Astrocyte of the spinal cord (primary cell): Measurements from ENCODE around the gene NOP14.

Experiments
- DNase-seq: peaks from one replicate; pipeline ENCODE4 v3.0.0; 2011; ENCODE audit warnings: low read depth, low spot score
- H3K4me3 ChIP-seq: 2 replicates; pipeline ENCODE4 v1.5.1; 2011; ENCODE audit warnings: low read depth, mild to moderate bottlenecking, low read length, moderate library complexity
- CTCF ChIP-seq: IDR thresholded peaks from 2 replicates; pipeline ENCODE4 v1.5.1; 2012; ENCODE audit warnings: low read depth, mild to moderate bottlenecking, low read length, inconsistent platforms
- in situ Hi-C: cut with HindIII; loops from 2 replicates; pipeline ENCODE4 v1.10.0; 2017; ENCODE audit warnings: low sequenced_read_pairs

NOP14 gene

GRCh38 chr4:2929469-2929868, 33.7 kb downstream of the NOP14 start:
- H3K4me3 ChIP-seq, result no peak overlapping the region
- in situ Hi-C loops, result no loop called here
- TF ChIP-seq CTCF, result no peak
- no peak for DNase-seq

DNA sequence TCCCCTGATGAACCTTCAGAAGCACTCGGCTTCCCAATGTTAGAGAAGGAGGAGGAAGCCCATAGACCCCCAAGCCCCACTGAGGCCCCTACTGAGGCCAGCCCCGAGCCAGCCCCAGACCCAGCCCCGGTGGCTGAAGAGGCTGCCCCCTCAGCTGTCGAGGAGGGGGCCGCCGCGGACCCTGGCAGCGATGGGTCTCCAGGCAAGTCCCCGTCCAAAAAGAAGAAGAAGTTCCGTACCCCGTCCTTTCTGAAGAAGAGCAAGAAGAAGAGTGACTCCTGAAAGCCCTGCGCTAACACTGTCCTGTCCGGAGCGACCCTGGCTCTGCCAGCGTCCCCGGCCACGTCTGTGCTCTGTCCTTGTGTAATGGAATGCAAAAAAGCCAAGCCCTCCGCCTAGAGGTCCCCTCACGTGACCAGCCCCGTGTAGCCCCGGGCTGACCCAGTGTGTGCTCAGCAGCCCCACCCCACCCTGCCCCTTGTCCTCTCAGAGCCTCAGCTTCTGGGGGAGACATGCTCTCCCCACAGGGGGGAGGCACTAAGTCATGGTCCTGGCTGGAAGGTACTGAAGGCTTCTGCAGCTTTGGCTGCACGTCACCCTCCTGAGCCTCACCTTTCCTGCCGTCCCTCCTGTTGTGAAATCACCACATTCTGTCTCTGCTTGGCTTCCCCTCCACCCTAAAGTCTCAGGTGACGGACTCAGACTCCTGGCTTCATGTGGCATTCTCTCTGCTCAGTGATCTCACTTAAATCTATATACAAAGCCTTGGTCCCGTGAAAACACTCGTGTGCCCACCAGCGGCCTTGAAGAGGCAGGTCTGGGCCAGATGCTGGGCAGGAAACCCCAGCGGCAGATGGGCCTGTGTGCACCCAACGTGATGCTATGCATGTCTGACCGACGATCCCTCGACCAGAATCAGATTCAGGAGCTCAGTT, 34.7 kb downstream of the NOP14 start:
- no peak overlapping the region for H3K4me3 ChIP-seq
- TF ChIP-seq CTCF, result no peak
- no peak for DNase-seq
- in situ Hi-C loops, result no loop called here

DNA sequence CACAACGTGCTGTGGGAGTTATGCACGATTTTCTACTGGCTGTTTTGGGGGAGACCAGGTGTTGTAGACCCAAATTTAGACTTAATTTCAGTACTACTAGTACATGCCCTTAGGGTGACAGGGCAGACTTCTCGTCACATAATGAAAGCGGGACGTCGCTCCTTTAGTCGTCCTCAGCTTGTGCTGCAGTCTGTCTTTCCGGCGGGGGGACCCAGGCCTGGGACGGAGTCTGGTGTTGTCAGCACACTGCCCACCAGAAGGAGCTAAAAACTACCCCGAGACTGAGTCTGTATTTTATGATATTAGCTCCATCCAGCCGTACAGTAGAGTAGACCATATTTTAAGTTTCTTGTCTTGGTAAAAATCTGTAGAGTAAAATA, 35.5 kb downstream of the NOP14 start:
- TF ChIP-seq CTCF, result no peak
- no peak overlapping the region for H3K4me3 ChIP-seq
- DNase-seq, result no peak
- in situ Hi-C loops, result no loop called here

DNA sequence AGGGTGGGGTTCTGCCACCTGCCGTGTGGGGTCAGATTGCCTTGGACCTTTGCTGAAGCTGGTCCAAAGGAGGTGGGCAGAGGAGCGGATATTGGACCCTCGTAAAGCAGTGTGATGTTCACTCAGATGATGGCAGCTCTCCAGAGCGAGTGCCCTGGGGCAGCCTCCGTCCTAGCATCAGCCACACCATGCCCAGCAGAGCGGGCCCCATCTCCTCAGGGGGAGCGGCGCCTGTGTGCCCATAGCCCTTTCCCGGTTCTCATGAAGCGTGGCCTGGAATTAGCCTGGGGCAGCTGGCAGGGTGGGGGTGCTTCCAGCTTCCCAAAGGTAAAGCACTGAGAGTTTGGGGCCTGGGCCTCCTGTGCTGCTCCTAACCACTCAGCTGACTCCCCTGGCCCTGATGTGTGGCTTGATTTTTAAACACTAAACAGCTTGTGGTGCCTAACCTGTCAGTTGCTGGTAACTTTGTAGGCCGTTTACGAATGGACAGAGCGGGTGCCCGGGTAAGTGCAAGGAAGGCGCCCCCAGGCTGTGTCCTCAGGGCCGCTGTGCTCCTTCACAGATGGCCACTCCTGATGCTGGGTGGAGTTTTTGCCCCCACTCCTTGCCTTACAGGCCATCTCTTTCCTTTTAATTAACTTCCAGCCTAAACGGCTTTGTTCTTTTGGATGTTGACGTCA, 36.0 kb downstream of the NOP14 start:
- TF ChIP-seq CTCF, result no peak
- no peak for DNase-seq
- H3K4me3 ChIP-seq, result no peak overlapping the region
- in situ Hi-C loops, result no loop called here

GRCh38 chr4:2925931-2926860, 37.0 kb downstream of the NOP14 start:
- in situ Hi-C loops, result no loop called here
- DNase-seq, result no peak
- TF ChIP-seq CTCF, result no peak
- no peak overlapping the region for H3K4me3 ChIP-seq

DNA sequence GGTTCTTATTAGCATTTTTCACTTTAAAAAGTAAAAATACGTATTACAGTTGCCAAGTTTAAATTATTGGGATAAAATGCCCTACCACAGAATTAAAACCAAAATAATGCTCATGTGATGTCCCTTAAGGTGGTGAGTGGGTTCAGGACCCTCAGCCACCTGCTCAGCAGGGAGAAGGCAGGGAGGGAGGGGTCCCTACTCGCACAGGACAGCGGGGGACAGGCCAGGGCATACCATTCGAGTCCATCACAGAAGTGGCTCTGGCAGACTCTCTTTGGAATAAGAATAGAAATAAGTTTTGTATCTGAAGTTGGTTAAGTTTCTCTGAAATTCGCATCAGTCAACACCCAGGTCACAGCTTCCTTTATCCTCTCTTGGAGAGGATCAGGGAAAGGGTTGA, 37.7 kb downstream of the NOP14 start:
- no peak for TF ChIP-seq CTCF
- H3K4me3 ChIP-seq, result no peak overlapping the region
- in situ Hi-C loops, result no loop called here

More for the DNA sequence above, 37.7 kb downstream of the NOP14 start:
- DNase-seq, result no peak
